PC-3 (cell line): ENCODE data around the gene NAPB. TPM values are rescaled to one million over a fixed set of nuclear protein-coding genes. Genes with fewer than 3 reads are reported as not detected.
A peak's percentile ranks its signal among the peaks of the same experiment; 100 is the strongest.

Experiments used
- ATAC-seq: fragments of 200-7000 bp; cut with Tn5 transposase; 2 replicates; pipeline ENCODE4 v1.9.1; 2020; ENCODE audit warnings: mild to moderate bottlenecking, moderate library complexity
- BruUV-seq: library from RNA; stranded (reverse); fragments of 400-500 nt; replicated peaks from 2 replicates; lab custom pipeline; 2021; lab: Mats Ljungman, UMichigan
- CTCF ChIA-PET: fragments of 300-600 bp; sonication (Branson Sonifier 250); formaldehyde crosslinking; loops from one replicate; lab custom pipeline; 2022; ENCODE audit warnings: antibody characterized with exemption; lab: Charles Lee
- POLR2A ChIA-PET: fragments of 300-600 bp; sonication (Branson Sonifier 250); formaldehyde crosslinking; loops from one replicate; lab custom pipeline; 2022; ENCODE audit warnings: antibody characterized with exemption; ENCODE audit not compliant: unreplicated experiment; lab: Charles Lee
- DNase-seq: peaks from one replicate; pipeline ENCODE4 v3.0.0-alpha.2; 2015
- H2AFZ ChIP-seq: fragments of 300-600 bp; sonication (generic); 2 replicates; pipeline ENCODE4 v1.6.0; 2016; ENCODE audit warnings: antibody characterized with exemption, low read length
- H3F3A ChIP-seq: fragments of 300-600 bp; sonication (generic); one replicate; pipeline ENCODE4 v1.6.0; 2017; ENCODE audit warnings: antibody characterized with exemption, low read length, control low read depth, mild to moderate bottlenecking; ENCODE audit not compliant: unreplicated experiment
- H3K27ac ChIP-seq: fragments of 300-600 bp; sonication (generic); 2 replicates; pipeline ENCODE4 v1.5.1; 2016; ENCODE audit warnings: mild to moderate bottlenecking, low read length
- H3K27me3 ChIP-seq: fragments of 300-600 bp; sonication (generic); 2 replicates; pipeline ENCODE4 v1.6.1; 2016; ENCODE audit warnings: low read length, mixed read lengths
- H3K36me3 ChIP-seq: fragments of 300-600 bp; sonication (generic); 2 replicates; pipeline ENCODE4 v1.6.1; 2016; ENCODE audit warnings: low read depth, mixed run types, low read length, mixed read lengths
- H3K4me1 ChIP-seq: fragments of 300-600 bp; sonication (generic); 2 replicates; pipeline ENCODE4 v1.5.1; 2016; ENCODE audit warnings: low read length; ENCODE audit not compliant: insufficient read depth
- H3K4me2 ChIP-seq: fragments of 300-600 bp; sonication (generic); 2 replicates; pipeline ENCODE4 v1.6.0; 2016; ENCODE audit warnings: low read length
- H3K4me3 ChIP-seq: fragments of 300-600 bp; sonication (generic); 2 replicates; pipeline ENCODE4 v1.5.1; 2016; ENCODE audit warnings: mild to moderate bottlenecking, low read length, mixed read lengths
- H3K79me2 ChIP-seq: fragments of 300-600 bp; sonication (generic); 2 replicates; pipeline ENCODE4 v1.6.1; 2017; ENCODE audit warnings: low read length, mixed read lengths
- H3K9ac ChIP-seq: fragments of 300-600 bp; sonication (generic); 2 replicates; pipeline ENCODE4 v1.6.0; 2016; ENCODE audit warnings: mild to moderate bottlenecking, low read length
- H3K9me2 ChIP-seq: fragments of 300-600 bp; sonication (generic); replicated peaks from 2 replicates; pipeline ENCODE4 v1.6.1; 2016; ENCODE audit warnings: mixed run types, low read length, mixed read lengths
- H3K9me3 ChIP-seq: fragments of 300-600 bp; sonication (generic); 2 replicates; pipeline ENCODE4 v1.6.1; 2016; ENCODE audit warnings: low read length, mixed read lengths
- H4K20me1 ChIP-seq: fragments of 300-600 bp; sonication (generic); 2 replicates; pipeline ENCODE4 v1.6.1; 2016; ENCODE audit warnings: low read length, mixed read lengths
- EZH2 ChIP-seq: fragments of 300-600 bp; sonication (generic); IDR thresholded peaks from one replicate; pipeline ENCODE4 v1.6.1; 2017; ENCODE audit warnings: antibody characterized with exemption, mild to moderate bottlenecking, low read length; ENCODE audit not compliant: unreplicated experiment
- EZH2phosphoT487 ChIP-seq: fragments of 300-600 bp; sonication (generic); IDR thresholded peaks from 2 replicates; pipeline ENCODE4 v1.6.1; 2018; ENCODE audit warnings: mild to moderate bottlenecking, antibody characterized with exemption, low read length, borderline replicate concordance
- intact Hi-C: fragments of 100-400 bp; cut with micrococcal nuclease; formaldehyde crosslinking; loops from 2 replicates; pipeline ENCODE4 v1.9.0; 2023
- total RNA-seq: library from RNA; depleted of rRNA; stranded (reverse); fragments of >200 nt; gene quantifications from 2 replicates; pipeline ENCODE4 v1.2.3, GENCODE V29; 2014
- TF ChIP-seq, protein P1 (sequence below): fragments of 300-600 bp; sonication (generic); conservative IDR thresholded peaks from 2 replicates; pipeline ENCODE4 v1.5.1; 2017; ENCODE audit warnings: antibody characterized with exemption, low read depth, mild to moderate bottlenecking, low read length

Gene NAPB
- total RNA-seq, 1 experiment from 2014 or later, result 7.8 TPM

DNA sequence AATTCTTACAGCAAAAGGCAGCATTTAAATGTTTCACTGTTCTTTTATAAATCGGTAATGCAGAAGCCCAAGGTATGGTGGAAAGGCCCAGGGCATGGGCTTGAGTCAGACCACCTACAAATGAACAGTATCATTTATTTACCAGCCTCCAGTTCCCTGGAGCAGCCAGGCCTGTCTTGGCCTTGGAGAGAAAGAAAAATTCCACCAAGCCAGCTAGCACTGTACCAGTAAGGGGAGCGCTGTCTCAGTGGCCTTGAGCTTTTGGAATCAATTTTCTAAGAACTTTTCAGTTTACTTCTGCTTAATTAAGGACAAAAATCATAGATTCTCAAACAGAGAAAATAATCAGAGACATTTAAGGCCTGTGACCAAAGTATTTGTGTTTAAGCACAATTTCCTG, 12.3 kb downstream of the NAPB start:
- Histone ChIP-seq H3F3A (no peaks in the 10 kb centered on the region), H3K4me2 (no peak overlapping the region), H3K27ac (no peak overlapping the region), H3K79me2 (peaks cover 100% of the 10 kb centered on the region), H3K36me3 (no peaks in the 10 kb centered on the region), H3K9ac (no peak overlapping the region), H3K9me2 (no peaks in the 10 kb centered on the region), H4K20me1 (peaks cover 11% of the 10 kb centered on the region), H3K9me3 (no peaks in the 10 kb centered on the region), H2AFZ (no peak overlapping the region), H3K27me3 (no peaks in the 10 kb centered on the region), H3K4me1 (no peaks in the 10 kb centered on the region), H3K4me3 (no peak overlapping the region)
- BruUV-seq, result no TSS peak
- intact Hi-C loops, result no loop called here
- POLR2A ChIA-PET, result no interaction called here
- TF ChIP-seq EZH2phosphoT487, result no peak
- no peak for TF ChIP-seq EZH2
- TF ChIP-seq, protein P1, sequence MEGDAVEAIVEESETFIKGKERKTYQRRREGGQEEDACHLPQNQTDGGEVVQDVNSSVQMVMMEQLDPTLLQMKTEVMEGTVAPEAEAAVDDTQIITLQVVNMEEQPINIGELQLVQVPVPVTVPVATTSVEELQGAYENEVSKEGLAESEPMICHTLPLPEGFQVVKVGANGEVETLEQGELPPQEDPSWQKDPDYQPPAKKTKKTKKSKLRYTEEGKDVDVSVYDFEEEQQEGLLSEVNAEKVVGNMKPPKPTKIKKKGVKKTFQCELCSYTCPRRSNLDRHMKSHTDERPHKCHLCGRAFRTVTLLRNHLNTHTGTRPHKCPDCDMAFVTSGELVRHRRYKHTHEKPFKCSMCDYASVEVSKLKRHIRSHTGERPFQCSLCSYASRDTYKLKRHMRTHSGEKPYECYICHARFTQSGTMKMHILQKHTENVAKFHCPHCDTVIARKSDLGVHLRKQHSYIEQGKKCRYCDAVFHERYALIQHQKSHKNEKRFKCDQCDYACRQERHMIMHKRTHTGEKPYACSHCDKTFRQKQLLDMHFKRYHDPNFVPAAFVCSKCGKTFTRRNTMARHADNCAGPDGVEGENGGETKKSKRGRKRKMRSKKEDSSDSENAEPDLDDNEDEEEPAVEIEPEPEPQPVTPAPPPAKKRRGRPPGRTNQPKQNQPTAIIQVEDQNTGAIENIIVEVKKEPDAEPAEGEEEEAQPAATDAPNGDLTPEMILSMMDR, result no peak
- CTCF ChIA-PET, result no interaction called here
- ATAC-seq (peak; percentile 17; the same call in 1 of the 2 replicates), DNase-seq (no peak)

DNA sequence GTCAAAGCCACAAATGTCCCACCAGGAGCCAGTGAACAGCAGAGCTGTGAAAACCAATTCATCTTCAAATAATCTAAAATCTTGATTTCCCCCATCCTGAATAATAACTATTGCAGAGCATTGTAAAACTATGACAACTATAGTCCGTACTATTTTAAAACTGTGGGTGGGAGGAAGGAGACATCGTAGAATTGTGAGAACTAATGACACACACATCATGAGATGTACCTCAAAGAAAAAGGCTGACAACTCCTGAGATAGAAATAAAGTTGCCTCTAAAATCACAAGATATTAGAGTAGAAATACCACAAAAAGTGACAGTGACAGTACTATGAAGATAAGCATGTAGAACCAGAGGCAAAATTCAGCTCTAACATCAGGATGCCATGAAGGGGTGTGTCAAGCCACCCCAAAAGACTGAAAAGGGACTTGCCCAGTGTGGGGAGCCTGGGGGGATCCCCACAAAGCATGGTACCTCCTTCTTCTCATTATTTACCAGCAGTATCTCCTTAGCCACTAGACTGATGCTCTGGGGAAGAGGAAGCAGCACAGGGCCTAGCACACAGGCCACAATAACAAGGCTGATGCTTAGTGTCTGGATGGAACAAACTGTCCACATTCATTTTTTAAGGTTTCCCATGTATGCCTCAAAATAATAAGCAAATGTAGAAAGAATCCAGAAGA, 13.4 kb downstream of the NAPB start:
- Histone ChIP-seq H3K9ac (no peak overlapping the region), H3K4me1 (no peaks in the 10 kb centered on the region), H3K27ac (no peak overlapping the region), H3K36me3 (no peaks in the 10 kb centered on the region), H3K4me3 (no peak overlapping the region), H3K9me2 (no peaks in the 10 kb centered on the region), H3K27me3 (no peaks in the 10 kb centered on the region), H2AFZ (no peak overlapping the region), H4K20me1 (peaks cover 11% of the 10 kb centered on the region), H3F3A (no peaks in the 10 kb centered on the region), H3K9me3 (no peaks in the 10 kb centered on the region), H3K79me2 (peaks cover 95% of the 10 kb centered on the region), H3K4me2 (no peak overlapping the region)
- TF ChIP-seq EZH2 (no peak), EZH2phosphoT487 (no peak)
- TF ChIP-seq, protein P1, result no peak
- no peak for DNase-seq
- ChIA-PET POLR2A (no interaction called here), CTCF (no interaction called here)
- intact Hi-C loops, result no loop called here
- BruUV-seq, result no TSS peak
- no peak for ATAC-seq

DNA sequence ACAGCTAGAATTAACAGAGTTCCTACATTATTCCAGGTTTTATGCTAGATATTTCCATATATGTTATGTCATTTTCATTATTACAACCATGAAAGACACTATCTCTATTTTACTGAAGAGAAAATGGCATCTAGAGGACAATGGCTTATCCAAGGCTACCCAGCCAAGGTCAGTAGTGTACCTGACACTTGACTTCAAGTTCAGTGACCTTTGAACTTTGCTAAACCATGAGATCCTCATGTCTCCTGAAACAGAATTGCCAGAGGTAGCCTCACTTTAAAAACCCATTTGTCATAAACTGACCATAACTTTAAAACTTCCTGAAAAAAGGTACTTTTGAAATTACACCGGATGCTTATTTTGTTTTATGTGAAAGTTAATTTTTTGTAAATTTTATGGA, 14.4 kb downstream of the NAPB start:
- H3K79me2 ChIP-seq, result peaks cover 94% of the 10 kb centered on the region
- TF ChIP-seq EZH2phosphoT487 (no peak), EZH2 (no peak)
- H3F3A ChIP-seq, result no peaks in the 10 kb centered on the region
- no peak overlapping the region for H3K4me2 ChIP-seq
- DNase-seq (no peak), ATAC-seq (no peak)
- H3K9me2 ChIP-seq, result no peaks in the 10 kb centered on the region
- H3K9ac ChIP-seq, result no peak overlapping the region
- ChIA-PET POLR2A (interaction anchor here (0.6 kb wide), 1 partner anchor 49 kb away, joined by 3 read pairs; no protein-coding TSS in a partner anchor), CTCF (no interaction called here)
- no peak overlapping the region for H3K27ac ChIP-seq
- no TSS peak for BruUV-seq
- peaks cover 8% of the 10 kb centered on the region; the same call in 1 of the 2 replicates for H3K36me3 ChIP-seq
- no peak overlapping the region for H2AFZ ChIP-seq
- no peaks in the 10 kb centered on the region for H3K9me3 ChIP-seq
- no peaks in the 10 kb centered on the region for H3K27me3 ChIP-seq
- peaks cover 11% of the 10 kb centered on the region for H4K20me1 ChIP-seq
- intact Hi-C loops, result no loop called here
- no peaks in the 10 kb centered on the region for H3K4me1 ChIP-seq
- H3K4me3 ChIP-seq, result no peak overlapping the region
